T-helper 17 cell (primary cell): ENCODE data around the gene PTPN4. TPM values are rescaled to one million over a fixed set of nuclear protein-coding genes. Genes with fewer than 3 reads are reported as not detected.

ENCODE experiments used
- ATAC-seq: fragments of 150-1000 bp; cut with Tn5 transposase; 2 replicates; pipeline ENCODE4 v1.10.0; 2021; ENCODE audit warnings: mild to moderate bottlenecking, moderate library complexity
- DNase-seq, 3 donors: peaks; one replicate each; pipeline versions ENCODE4 v3.0.0 to v3.0.0-alpha.2; 2020 to 2021
- H3K9me3 ChIP-seq: one replicate; pipeline ENCODE4 v1.7.0; 2013; ENCODE audit warnings: low read length, mild to moderate bottlenecking; ENCODE audit not compliant: control insufficient read depth, poor library complexity, severe bottlenecking
- H3K27ac Mint-ChIP-seq: one replicate; pipeline ENCODE4 v1.8.0; 2022; ENCODE audit warnings: mild to moderate bottlenecking, moderate library complexity, mixed read lengths
- H3K27me3 Mint-ChIP-seq: one replicate; pipeline ENCODE4 v1.8.0; 2022; ENCODE audit warnings: mixed read lengths
- H3K36me3 Mint-ChIP-seq: one replicate; pipeline ENCODE4 v1.8.0; 2022; ENCODE audit warnings: low read depth, mixed read lengths
- H3K4me1 Mint-ChIP-seq: one replicate; pipeline ENCODE4 v1.8.0; 2022; ENCODE audit warnings: mild to moderate bottlenecking, mixed read lengths
- H3K4me3 Mint-ChIP-seq: one replicate; pipeline ENCODE4 v1.8.0; 2022; ENCODE audit warnings: mild to moderate bottlenecking, moderate library complexity, mixed read lengths
- total RNA-seq, 4 donors: library from RNA in 2 of 4; stranded (reverse) in 2 of 4; gene quantifications; one replicate each; pipeline ENCODE4 v1.2.3 and lab custom pipeline; 2022 to 2026

The PTPN4 gene
- total RNA-seq, 2 donors from 2014 or later = 128 to 149 TPM

- no peak for DNase-seq
- peaks cover 36% of the 10 kb centered on the region for H3K4me1 Mint-ChIP-seq
Measured at GRCh38 chr2:119760237-119760955, 674 bp downstream of the PTPN4 start.

GRCh38 chr2:119760956-119761275, 1.2 kb downstream of the PTPN4 start:
- H3K36me3 Mint-ChIP-seq = peaks cover 4% of the 10 kb centered on the region
- DNase-seq (no peak), ATAC-seq (no peak)
- no peaks in the 10 kb centered on the region for H3K9me3 ChIP-seq
- H3K4me3 Mint-ChIP-seq = peak overlapping the region; percentile 94
- H3K27me3 Mint-ChIP-seq = no peaks in the 10 kb centered on the region
- H3K27ac Mint-ChIP-seq = peak overlapping the region; percentile 93
- peaks cover 41% of the 10 kb centered on the region for H3K4me1 Mint-ChIP-seq

More at GRCh38 chr2:119760237-119760955, 674 bp downstream of the PTPN4 start:
- H3K36me3 Mint-ChIP-seq = peaks cover 4% of the 10 kb centered on the region
- H3K27me3 Mint-ChIP-seq = no peaks in the 10 kb centered on the region
- H3K9me3 ChIP-seq = no peaks in the 10 kb centered on the region
- ATAC-seq = peak; percentile 4
- H3K27ac Mint-ChIP-seq = peak overlapping the region; percentile 93
- H3K4me3 Mint-ChIP-seq = peak overlapping the region; percentile 94

GRCh38 chr2:119764832-119765231, 5.1 kb downstream of the PTPN4 start:
- ATAC-seq = no peak
- H3K4me1 Mint-ChIP-seq = peaks cover 34% of the 10 kb centered on the region
- peaks cover 4% of the 10 kb centered on the region for H3K36me3 Mint-ChIP-seq
- H3K9me3 ChIP-seq = no peaks in the 10 kb centered on the region
- H3K27ac Mint-ChIP-seq = peak overlapping the region; percentile 0
- no peaks in the 10 kb centered on the region for H3K27me3 Mint-ChIP-seq
- DNase-seq = no peak
- no peak overlapping the region for H3K4me3 Mint-ChIP-seq

- ATAC-seq (no peak), DNase-seq (no peak)
- H3K9me3 ChIP-seq = no peaks in the 10 kb centered on the region
- Mint-ChIP-seq H3K27ac (peak overlapping the region; percentile 0), H3K36me3 (peaks cover 3% of the 10 kb centered on the region), H3K4me3 (no peak overlapping the region), H3K4me1 (peaks cover 36% of the 10 kb centered on the region), H3K27me3 (no peaks in the 10 kb centered on the region)
Measured at GRCh38 chr2:119765433-119766002, 5.8 kb downstream of the PTPN4 start.

DNA sequence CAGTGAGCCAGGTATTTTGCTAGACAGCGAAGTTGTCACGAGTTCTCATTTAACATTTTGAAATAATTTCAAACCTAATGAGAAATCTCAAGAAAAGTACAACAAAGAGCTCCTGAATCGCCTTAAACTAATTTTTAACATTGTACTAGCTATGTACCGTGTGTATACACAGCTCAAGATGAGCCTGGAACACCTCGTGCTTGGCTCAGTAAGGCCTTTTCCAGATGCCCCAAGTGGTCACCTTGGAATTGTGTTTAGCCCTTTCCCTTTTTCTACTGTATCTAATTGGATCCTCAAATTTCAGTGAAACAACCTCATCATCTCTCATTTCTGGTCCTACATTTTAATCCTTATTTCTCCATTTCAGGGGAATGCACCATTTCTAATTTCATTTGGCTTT, 7.2 kb downstream of the PTPN4 start:
- ATAC-seq = no peak
- H3K36me3 Mint-ChIP-seq = peaks cover 3% of the 10 kb centered on the region

GRCh38 chr2:119768742-119769141, 9.0 kb downstream of the PTPN4 start:
- no peak for DNase-seq
- Mint-ChIP-seq H3K4me1 (peaks cover 33% of the 10 kb centered on the region), H3K4me3 (no peak overlapping the region), H3K27ac (no peak overlapping the region), H3K36me3 (peaks cover 3% of the 10 kb centered on the region), H3K27me3 (no peaks in the 10 kb centered on the region)
- H3K9me3 ChIP-seq = no peaks in the 10 kb centered on the region
- ATAC-seq = no peak

More for the DNA sequence above, 7.2 kb downstream of the PTPN4 start:
- no peaks in the 10 kb centered on the region for H3K9me3 ChIP-seq
- H3K27me3 Mint-ChIP-seq = no peaks in the 10 kb centered on the region
- H3K27ac Mint-ChIP-seq = no peak overlapping the region
- H3K4me1 Mint-ChIP-seq = peaks cover 36% of the 10 kb centered on the region
- H3K4me3 Mint-ChIP-seq = no peak overlapping the region
- no peak for DNase-seq

- H3K27me3 Mint-ChIP-seq = no peaks in the 10 kb centered on the region
- H3K27ac Mint-ChIP-seq = no peak overlapping the region
- no peaks in the 10 kb centered on the region for H3K9me3 ChIP-seq
- DNase-seq (no peak), ATAC-seq (no peak)
- H3K4me1 Mint-ChIP-seq = peaks cover 29% of the 10 kb centered on the region
- no peak overlapping the region for H3K4me3 Mint-ChIP-seq
- peaks cover 3% of the 10 kb centered on the region for H3K36me3 Mint-ChIP-seq
Measured at GRCh38 chr2:119769645-119770044, 9.9 kb downstream of the PTPN4 start.

- Mint-ChIP-seq H3K4me1 (peaks cover 27% of the 10 kb centered on the region), H3K27me3 (no peaks in the 10 kb centered on the region), H3K27ac (peak overlapping the region; percentile 89), H3K4me3 (no peak overlapping the region), H3K36me3 (no peaks in the 10 kb centered on the region)
- DNase-seq (no peak), ATAC-seq (no peak)
- no peaks in the 10 kb centered on the region for H3K9me3 ChIP-seq
Measured at GRCh38 chr2:119771331-119771730, 11.6 kb downstream of the PTPN4 start.

- Mint-ChIP-seq H3K4me1 (peaks cover 28% of the 10 kb centered on the region), H3K4me3 (no peak overlapping the region), H3K27me3 (no peaks in the 10 kb centered on the region), H3K36me3 (no peaks in the 10 kb centered on the region), H3K27ac (peak overlapping the region; percentile 89)
- ATAC-seq (no peak), DNase-seq (no peak)
- H3K9me3 ChIP-seq = no peaks in the 10 kb centered on the region
Measured at GRCh38 chr2:119772128-119772527, 12.4 kb downstream of the PTPN4 start.

DNA sequence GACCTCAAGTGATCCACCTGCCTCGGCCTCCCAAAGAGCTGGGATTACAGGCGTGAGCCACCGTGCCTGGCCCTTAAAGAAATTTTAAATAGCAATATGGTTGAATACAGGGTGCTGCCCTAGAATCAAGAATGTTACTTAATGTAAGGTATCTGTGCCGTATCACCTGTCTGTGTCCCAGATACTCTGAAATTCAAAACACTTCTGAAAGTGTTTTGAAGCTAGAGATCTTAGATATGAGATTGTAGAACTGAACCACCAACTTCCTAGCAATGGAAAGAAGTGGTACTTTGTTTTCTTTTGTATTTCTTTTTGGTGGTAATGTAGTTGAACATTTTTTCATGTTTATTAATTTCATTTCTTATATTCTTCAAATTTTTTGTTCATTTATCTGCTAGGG, 13.0 kb downstream of the PTPN4 start:
- DNase-seq (no peak), ATAC-seq (peak; percentile 91)
- H3K27ac Mint-ChIP-seq = peak overlapping the region; percentile 89
- H3K4me3 Mint-ChIP-seq = peak overlapping the region; percentile 74
- H3K36me3 Mint-ChIP-seq = no peaks in the 10 kb centered on the region
- H3K4me1 Mint-ChIP-seq = peaks cover 31% of the 10 kb centered on the region
- H3K9me3 ChIP-seq = no peaks in the 10 kb centered on the region
- no peaks in the 10 kb centered on the region for H3K27me3 Mint-ChIP-seq

GRCh38 chr2:119774026-119774425, 14.3 kb downstream of the PTPN4 start:
- H3K27ac Mint-ChIP-seq = no peak overlapping the region
- no peak overlapping the region for H3K4me3 Mint-ChIP-seq
- H3K9me3 ChIP-seq = no peaks in the 10 kb centered on the region
- no peak for DNase-seq
- H3K4me1 Mint-ChIP-seq = peaks cover 36% of the 10 kb centered on the region
- no peak for ATAC-seq
- H3K27me3 Mint-ChIP-seq = no peaks in the 10 kb centered on the region
- no peaks in the 10 kb centered on the region for H3K36me3 Mint-ChIP-seq

- Mint-ChIP-seq H3K4me1 (peaks cover 36% of the 10 kb centered on the region), H3K27me3 (no peaks in the 10 kb centered on the region), H3K27ac (no peak overlapping the region), H3K4me3 (no peak overlapping the region), H3K36me3 (no peaks in the 10 kb centered on the region)
- no peak for ATAC-seq
- no peak for DNase-seq
- no peaks in the 10 kb centered on the region for H3K9me3 ChIP-seq
Measured at GRCh38 chr2:119775102-119775501, 15.4 kb downstream of the PTPN4 start.

- peaks cover 2% of the 10 kb centered on the region for H3K36me3 Mint-ChIP-seq
- DNase-seq (no peak), ATAC-seq (peak; percentile 40)
- peak overlapping the region; percentile 57 for H3K27ac Mint-ChIP-seq
- H3K27me3 Mint-ChIP-seq = no peaks in the 10 kb centered on the region
- H3K4me3 Mint-ChIP-seq = no peak overlapping the region
- H3K4me1 Mint-ChIP-seq = peaks cover 40% of the 10 kb centered on the region
- no peaks in the 10 kb centered on the region for H3K9me3 ChIP-seq
Measured at GRCh38 chr2:119782308-119783027, 22.7 kb downstream of the PTPN4 start.
